Left forelimb (tissue), 1 donor: ENCODE data around the gene SLC2A11.
A peak's percentile ranks its signal among the peaks of the same experiment; 100 is the strongest.
"Not testable (repeated sequence)": the region's sequence is repeated elsewhere in the genome, so short reads cannot be mapped to it uniquely, and the experiment has no call there.

Source experiments
- DNase-seq: peaks from one replicate; pipeline ENCODE4 v3.0.0-alpha.2; 2018; ENCODE audit warnings: low spot score

Gene SLC2A11

GRCh38 chr22:23847310-23847920, 10.3 kb upstream of the SLC2A11 start:
- DNase-seq: no peak

GRCh38 chr22:23847991-23848864, 9.4 kb upstream of the SLC2A11 start:
- peak; percentile 64 for DNase-seq

- peak; percentile 92 for DNase-seq
Observed at GRCh38 chr22:23849009-23850006, 8.4 kb upstream of the SLC2A11 start.

- no peak for DNase-seq
Observed at GRCh38 chr22:23850136-23850611, 7.5 kb upstream of the SLC2A11 start.

- DNase-seq: peak; percentile 71
Observed at GRCh38 chr22:23856721-23857605, 712 bp upstream of the SLC2A11 start.

- DNase-seq: no peak
Observed at GRCh38 chr22:23858484-23858815, 775 bp downstream of the SLC2A11 start.

GRCh38 chr22:23859201-23859600, 1.5 kb downstream of the SLC2A11 start:
- DNase-seq: no peak

GRCh38 chr22:23860187-23860586, 2.5 kb downstream of the SLC2A11 start:
- not testable (repeated sequence) for DNase-seq

GRCh38 chr22:23862103-23862502, 4.4 kb downstream of the SLC2A11 start:
- DNase-seq: no peak

- not testable (repeated sequence) for DNase-seq
Observed at GRCh38 chr22:23864499-23865154, 7.0 kb downstream of the SLC2A11 start.

- no peak for DNase-seq
Observed at GRCh38 chr22:23868580-23868979, 10.9 kb downstream of the SLC2A11 start.

- DNase-seq: no peak
Observed at GRCh38 chr22:23874871-23875270, 17.2 kb downstream of the SLC2A11 start.

- no peak for DNase-seq
Observed at GRCh38 chr22:23875801-23876200, 18.1 kb downstream of the SLC2A11 start.

- DNase-seq: no peak
Observed at GRCh38 chr22:23877566-23877965, 19.9 kb downstream of the SLC2A11 start.

GRCh38 chr22:23878219-23878618, 20.5 kb downstream of the SLC2A11 start:
- no peak for DNase-seq

GRCh38 chr22:23882370-23882769, 24.7 kb downstream of the SLC2A11 start:
- DNase-seq: no peak

GRCh38 chr22:23883658-23884057, 26.0 kb downstream of the SLC2A11 start:
- no peak for DNase-seq

- DNase-seq: no peak
Observed at GRCh38 chr22:23884140-23884539, 26.5 kb downstream of the SLC2A11 start.

GRCh38 chr22:23888615-23889401, 31.1 kb downstream of the SLC2A11 start:
- no peak for DNase-seq

GRCh38 chr22:23889620-23890019, 31.9 kb downstream of the SLC2A11 start:
- no peak for DNase-seq
